OCI-LY1 (cell line): ENCODE data around the gene CCDC88B.

ENCODE experiments used
- H2AFZ ChIP-seq: fragments of 200-600 bp; sonication (generic), shearing (Covaris generic); 2 replicates; pipeline ENCODE4 v1.6.0; 2014; ENCODE audit warnings: antibody characterized with exemption, mild to moderate bottlenecking, low read length
- H3F3A ChIP-seq: fragments of 200-600 bp; sonication (generic), shearing (Covaris generic); 2 replicates; pipeline ENCODE4 v1.6.0; 2014; ENCODE audit warnings: mild to moderate bottlenecking, antibody characterized with exemption, low read length, moderate library complexity; ENCODE audit not compliant: insufficient read depth
- H3K27ac ChIP-seq: fragments of 200-600 bp; sonication (generic); 2 replicates; pipeline ENCODE4 v1.5.1; 2014; ENCODE audit warnings: low read length, mixed run types, mild to moderate bottlenecking, low read depth; ENCODE audit not compliant: poor library complexity, severe bottlenecking
- H3K27me3 ChIP-seq: fragments of 200-600 bp; sonication (generic); 2 replicates; pipeline ENCODE4 v1.6.0; 2014; ENCODE audit warnings: antibody characterized with exemption, mild to moderate bottlenecking, low read length, moderate library complexity; ENCODE audit not compliant: insufficient read depth
- H3K36me3 ChIP-seq: fragments of 200-600 bp; sonication (generic); 2 replicates; pipeline ENCODE4 v1.6.1; 2014; ENCODE audit warnings: mild to moderate bottlenecking, antibody characterized with exemption, low read length, moderate library complexity, mixed read lengths; ENCODE audit not compliant: insufficient read depth
- H3K4me1 ChIP-seq: fragments of 200-600 bp; sonication (generic); 2 replicates; pipeline ENCODE4 v1.5.1; 2014; ENCODE audit warnings: mild to moderate bottlenecking, low read length, moderate library complexity; ENCODE audit not compliant: insufficient read depth, severe bottlenecking
- H3K4me2 ChIP-seq: fragments of 200-600 bp; sonication (generic), shearing (Covaris generic); 2 replicates; pipeline ENCODE4 v1.6.1; 2014; ENCODE audit warnings: low read length
- H3K4me3 ChIP-seq: fragments of 200-600 bp; sonication (generic); 2 replicates; pipeline ENCODE4 v1.5.1; 2014; ENCODE audit warnings: low read length, low read depth, mild to moderate bottlenecking, mixed read lengths; ENCODE audit not compliant: poor library complexity, severe bottlenecking
- H3K79me2 ChIP-seq: fragments of 200-600 bp; shearing (Covaris generic); 2 replicates; pipeline ENCODE4 v1.6.1; 2016; ENCODE audit warnings: mixed run types, low read length, mixed read lengths; ENCODE audit not compliant: insufficient read depth
- H3K9ac ChIP-seq: fragments of 200-600 bp; sonication (generic), shearing (Covaris generic); 2 replicates; pipeline ENCODE4 v1.6.1; 2014; ENCODE audit warnings: mild to moderate bottlenecking, low read length, mixed read lengths
- H3K9me2 ChIP-seq: fragments of 200-600 bp; sonication (generic), shearing (Covaris generic); 2 replicates; pipeline ENCODE4 v1.6.1; 2014; ENCODE audit warnings: low read depth, mild to moderate bottlenecking, low read length, mixed read lengths
- H3K9me3 ChIP-seq: fragments of 200-600 bp; shearing (Covaris generic); 2 replicates; pipeline ENCODE4 v1.6.1; 2014; ENCODE audit warnings: low read length, mixed read lengths
- H4K20me1 ChIP-seq: fragments of 200-600 bp; sonication (generic), shearing (Covaris generic); 2 replicates; pipeline ENCODE4 v1.6.0; 2016; ENCODE audit warnings: mild to moderate bottlenecking, low read length; ENCODE audit not compliant: insufficient read depth
- CTCF ChIP-seq: fragments of 200-600 bp; sonication (generic), shearing (Covaris generic); IDR thresholded peaks from 2 replicates; pipeline ENCODE4 v1.5.1; 2017; ENCODE audit warnings: mild to moderate bottlenecking, antibody characterized with exemption, low read length, moderate library complexity, mixed read lengths
- EZH2 ChIP-seq: fragments of 200-600 bp; sonication (generic), shearing (Covaris generic); IDR thresholded peaks from 2 replicates; pipeline ENCODE4 v1.8.0; 2017; ENCODE audit warnings: borderline replicate concordance, mixed run types, mild to moderate bottlenecking, antibody characterized with exemption, low read length, moderate library complexity, mixed read lengths

Gene CCDC88B

GRCh38 chr11:64291752-64292459 lies 48.1 kb upstream of the CCDC88B start:
- Histone ChIP-seq H3K4me2 (no peak overlapping the region), H3K27ac (no peak overlapping the region), H3K9me2 (no peaks in the 10 kb centered on the region), H3K27me3 (peaks cover 8% of the 10 kb centered on the region; the same call in 1 of the 2 replicates), H3K4me3 (no peak overlapping the region), H3K4me1 (no peaks in the 10 kb centered on the region), H3K36me3 (no peaks in the 10 kb centered on the region), H2AFZ (no peak overlapping the region), H3K79me2 (no peaks in the 10 kb centered on the region), H3K9me3 (no peaks in the 10 kb centered on the region), H4K20me1 (no peaks in the 10 kb centered on the region), H3F3A (no peaks in the 10 kb centered on the region), H3K9ac (no peak overlapping the region)
- TF ChIP-seq CTCF (no peak), EZH2 (no peak)

DNA sequence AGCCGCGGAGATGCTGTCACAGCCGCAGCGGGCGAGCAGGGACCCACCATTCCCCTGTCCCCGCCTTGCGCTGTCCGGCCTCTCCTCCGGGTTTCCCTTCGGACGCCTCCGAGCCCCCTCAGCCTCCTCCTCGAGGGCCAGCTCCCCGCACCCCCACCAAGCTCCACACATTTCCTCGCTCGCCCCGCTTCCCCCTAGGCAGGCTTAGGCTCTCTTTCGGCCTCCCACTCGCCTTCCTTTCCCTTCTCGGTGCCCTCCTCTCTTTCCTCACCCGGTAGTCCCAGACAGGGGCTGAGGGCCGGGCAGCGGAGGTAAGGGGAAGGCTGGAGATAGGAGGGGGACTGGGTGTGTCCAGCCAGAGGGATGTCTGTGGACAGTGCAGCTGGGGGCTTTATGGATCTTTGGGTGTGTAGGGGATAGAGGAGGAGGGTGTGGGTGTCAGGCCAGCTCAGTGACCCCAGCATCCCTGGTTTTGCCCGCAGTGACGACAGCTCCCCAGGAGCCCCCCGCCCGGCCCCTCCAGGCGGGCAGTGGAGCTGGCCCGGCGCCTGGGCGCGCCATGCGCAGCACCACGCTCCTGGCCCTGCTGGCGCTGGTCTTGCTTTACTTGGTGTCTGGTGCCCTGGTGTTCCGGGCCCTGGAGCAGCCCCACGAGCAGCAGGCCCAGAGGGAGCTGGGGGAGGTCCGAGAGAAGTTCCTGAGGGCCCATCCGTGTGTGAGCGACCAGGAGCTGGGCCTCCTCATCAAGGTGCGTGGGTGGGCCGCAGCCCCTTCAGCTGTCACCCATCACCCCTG lies 47.3 kb upstream of the CCDC88B start:
- no peaks in the 10 kb centered on the region for H3K9me2 ChIP-seq
- no peak overlapping the region for H3K9ac ChIP-seq
- H3K27me3 ChIP-seq: peaks cover 8% of the 10 kb centered on the region; the same call in 1 of the 2 replicates
- H4K20me1 ChIP-seq: no peaks in the 10 kb centered on the region
- no peaks in the 10 kb centered on the region for H3K79me2 ChIP-seq
- H3F3A ChIP-seq: no peaks in the 10 kb centered on the region
- no peaks in the 10 kb centered on the region for H3K4me1 ChIP-seq
- H3K27ac ChIP-seq: no peak overlapping the region
- no peak for TF ChIP-seq CTCF
- H3K9me3 ChIP-seq: no peaks in the 10 kb centered on the region
- H3K4me3 ChIP-seq: no peak overlapping the region
- no peaks in the 10 kb centered on the region for H3K36me3 ChIP-seq
- H3K4me2 ChIP-seq: no peak overlapping the region
- H2AFZ ChIP-seq: no peak overlapping the region

GRCh38 chr11:64294774-64295173 lies 45.2 kb upstream of the CCDC88B start:
- Histone ChIP-seq H3K27ac (no peak overlapping the region), H3K4me1 (no peaks in the 10 kb centered on the region), H3K9ac (no peak overlapping the region), H2AFZ (no peak overlapping the region), H3K27me3 (peaks cover 8% of the 10 kb centered on the region; the same call in 1 of the 2 replicates), H3K4me3 (no peak overlapping the region), H4K20me1 (no peaks in the 10 kb centered on the region), H3K4me2 (no peak overlapping the region), H3K36me3 (no peaks in the 10 kb centered on the region), H3K79me2 (no peaks in the 10 kb centered on the region), H3F3A (no peaks in the 10 kb centered on the region), H3K9me2 (no peaks in the 10 kb centered on the region), H3K9me3 (no peaks in the 10 kb centered on the region)
- TF ChIP-seq CTCF (no peak), EZH2 (no peak)
